AG09309 (cell line): Measurements from ENCODE around the gene AP3B2.

Source experiments
- DNase-seq: peaks from one replicate; pipeline ENCODE4 v3.0.0-alpha.2; 2010; ENCODE audit warnings: low read depth
- H3K4me3 ChIP-seq: 2 replicates; pipeline ENCODE4 v1.5.1; 2011; ENCODE audit warnings: mild to moderate bottlenecking, low read depth, low read length, moderate library complexity; ENCODE audit not compliant: control insufficient read depth
- TF ChIP-seq, protein P1 (sequence below): IDR thresholded peaks from 2 replicates; pipeline ENCODE4 v1.5.1; 2011; ENCODE audit warnings: mild to moderate bottlenecking, low read depth, low read length, inconsistent platforms; ENCODE audit not compliant: insufficient read depth, control insufficient read depth; ENCODE audit errors: missing control alignments

The AP3B2 gene

DNA sequence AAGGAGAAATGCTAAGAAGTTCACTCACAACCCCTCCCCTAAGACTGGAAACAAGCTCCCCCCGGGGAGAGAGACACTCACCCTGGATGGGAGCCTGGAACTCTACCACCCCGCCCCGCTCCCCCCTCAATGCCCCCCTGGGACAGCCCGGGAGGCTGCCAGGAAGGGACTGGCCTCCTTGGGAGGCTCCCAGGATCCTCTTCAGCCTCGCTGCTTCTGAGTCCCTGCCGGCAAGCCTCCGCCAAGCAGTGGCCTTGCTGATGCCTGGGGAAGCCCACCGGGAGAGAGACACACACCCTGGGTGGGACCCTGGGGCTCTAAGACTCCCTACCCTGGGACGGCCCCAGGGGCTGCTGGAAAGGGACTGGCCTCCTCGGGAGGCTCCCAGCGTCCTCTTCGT lies 95.9 kb downstream of the AP3B2 start:
- no peak overlapping the region for H3K4me3 ChIP-seq
- no peak for DNase-seq
- TF ChIP-seq, protein P1, sequence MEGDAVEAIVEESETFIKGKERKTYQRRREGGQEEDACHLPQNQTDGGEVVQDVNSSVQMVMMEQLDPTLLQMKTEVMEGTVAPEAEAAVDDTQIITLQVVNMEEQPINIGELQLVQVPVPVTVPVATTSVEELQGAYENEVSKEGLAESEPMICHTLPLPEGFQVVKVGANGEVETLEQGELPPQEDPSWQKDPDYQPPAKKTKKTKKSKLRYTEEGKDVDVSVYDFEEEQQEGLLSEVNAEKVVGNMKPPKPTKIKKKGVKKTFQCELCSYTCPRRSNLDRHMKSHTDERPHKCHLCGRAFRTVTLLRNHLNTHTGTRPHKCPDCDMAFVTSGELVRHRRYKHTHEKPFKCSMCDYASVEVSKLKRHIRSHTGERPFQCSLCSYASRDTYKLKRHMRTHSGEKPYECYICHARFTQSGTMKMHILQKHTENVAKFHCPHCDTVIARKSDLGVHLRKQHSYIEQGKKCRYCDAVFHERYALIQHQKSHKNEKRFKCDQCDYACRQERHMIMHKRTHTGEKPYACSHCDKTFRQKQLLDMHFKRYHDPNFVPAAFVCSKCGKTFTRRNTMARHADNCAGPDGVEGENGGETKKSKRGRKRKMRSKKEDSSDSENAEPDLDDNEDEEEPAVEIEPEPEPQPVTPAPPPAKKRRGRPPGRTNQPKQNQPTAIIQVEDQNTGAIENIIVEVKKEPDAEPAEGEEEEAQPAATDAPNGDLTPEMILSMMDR, result no peak

DNA sequence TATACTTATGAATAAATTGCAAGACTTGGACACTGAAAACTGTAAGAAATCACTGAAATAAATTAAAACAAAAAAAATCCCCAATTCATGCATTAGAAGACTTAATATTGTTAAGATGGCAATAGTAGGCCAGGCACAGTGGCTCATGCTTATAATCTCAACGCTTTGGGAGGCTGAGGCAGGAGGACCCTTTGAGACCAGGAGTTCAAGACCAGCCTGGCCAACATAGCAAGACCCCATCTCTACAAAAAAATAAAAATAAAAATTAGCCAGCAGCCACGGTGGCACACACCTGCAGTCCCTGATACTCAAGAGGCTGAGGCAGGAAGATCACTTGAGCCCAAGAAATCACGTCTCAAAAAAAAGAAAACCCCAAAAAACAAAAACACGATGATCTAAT lies 98.3 kb downstream of the AP3B2 start:
- no peak overlapping the region for H3K4me3 ChIP-seq
- DNase-seq, result no peak
- TF ChIP-seq, protein P1, result no peak
